HPDE6-E6E7 (cell line): Measurements from ENCODE around the gene EVI2A.

Experiments
- DNase-seq: peaks from one replicate; pipeline ENCODE4 v3.0.0; 2011; ENCODE audit warnings: missing footprints; ENCODE audit errors: extremely low spot score

Gene EVI2A

GRCh38 chr17:31273516-31273915 is 47.9 kb downstream of the EVI2A start:
- DNase-seq, result no peak

GRCh38 chr17:31272803-31273202 is 48.6 kb downstream of the EVI2A start:
- DNase-seq, result no peak

GRCh38 chr17:31272236-31272635 is 49.2 kb downstream of the EVI2A start:
- no peak for DNase-seq

- DNase-seq, result peak; percentile 16
Observed at GRCh38 chr17:31269578-31269983, 51.8 kb downstream of the EVI2A start.

GRCh38 chr17:31269036-31269577 is 52.3 kb downstream of the EVI2A start:
- no peak for DNase-seq
